Esophagus squamous epithelium (tissue), 4 donors: Measurements from ENCODE around the gene ICA1.

Experiments used
- POLR2A ChIP-seq, 4 donors: fragments of 450-650 bp; IDR thresholded peaks; one replicate each; pipeline ENCODE4 v1.6.1; 2017; ENCODE audit warnings: antibody characterized with exemption in 4 of 4, mild to moderate bottlenecking in 4 of 4, moderate library complexity in 3 of 4
- TF ChIP-seq, protein P1 (sequence below), 6 experiments: fragments of 450-650 bp in 4 of 6; fragments of 200-600 bp in 2 of 6; sonication (generic) in 2 of 6; IDR thresholded peaks; one replicate each; pipeline ENCODE4 v1.5.1; 2016 to 2019; ENCODE audit warnings: antibody characterized with exemption in 6 of 6, mild to moderate bottlenecking in 4 of 6, moderate library complexity in 4 of 6

DNA sequence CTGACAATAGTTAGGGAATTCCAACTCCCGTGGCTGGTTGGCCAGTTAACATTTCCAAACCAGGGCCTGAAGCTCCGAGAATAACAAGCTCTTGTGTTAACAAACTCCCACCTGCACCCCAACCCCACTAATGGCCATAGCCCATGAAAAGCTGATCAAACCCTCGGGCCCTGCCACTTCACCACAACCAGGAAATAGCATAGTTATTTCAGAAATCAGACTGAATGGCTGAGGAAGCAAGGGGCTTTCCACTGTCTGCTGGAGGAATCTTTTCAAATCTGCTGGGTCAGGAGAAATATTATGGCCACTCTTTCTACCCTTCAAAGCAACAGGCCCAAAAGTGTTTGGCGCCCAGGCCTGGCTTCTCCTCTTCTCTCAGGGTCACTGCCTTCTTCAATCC is 147.8 kb downstream of the ICA1 start:
- TF ChIP-seq, protein P1, sequence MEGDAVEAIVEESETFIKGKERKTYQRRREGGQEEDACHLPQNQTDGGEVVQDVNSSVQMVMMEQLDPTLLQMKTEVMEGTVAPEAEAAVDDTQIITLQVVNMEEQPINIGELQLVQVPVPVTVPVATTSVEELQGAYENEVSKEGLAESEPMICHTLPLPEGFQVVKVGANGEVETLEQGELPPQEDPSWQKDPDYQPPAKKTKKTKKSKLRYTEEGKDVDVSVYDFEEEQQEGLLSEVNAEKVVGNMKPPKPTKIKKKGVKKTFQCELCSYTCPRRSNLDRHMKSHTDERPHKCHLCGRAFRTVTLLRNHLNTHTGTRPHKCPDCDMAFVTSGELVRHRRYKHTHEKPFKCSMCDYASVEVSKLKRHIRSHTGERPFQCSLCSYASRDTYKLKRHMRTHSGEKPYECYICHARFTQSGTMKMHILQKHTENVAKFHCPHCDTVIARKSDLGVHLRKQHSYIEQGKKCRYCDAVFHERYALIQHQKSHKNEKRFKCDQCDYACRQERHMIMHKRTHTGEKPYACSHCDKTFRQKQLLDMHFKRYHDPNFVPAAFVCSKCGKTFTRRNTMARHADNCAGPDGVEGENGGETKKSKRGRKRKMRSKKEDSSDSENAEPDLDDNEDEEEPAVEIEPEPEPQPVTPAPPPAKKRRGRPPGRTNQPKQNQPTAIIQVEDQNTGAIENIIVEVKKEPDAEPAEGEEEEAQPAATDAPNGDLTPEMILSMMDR (IDR thresholded peaks at IDR 0.05) = no peak
- no peak for TF ChIP-seq POLR2A (IDR thresholded peaks at IDR 0.05)
